IPS-18a (cell line): ENCODE results near the gene IL36RN.

Experiments
- H3K27ac ChIP-seq: one replicate; pipeline ENCODE4 v1.5.1; 2013; ENCODE audit warnings: low read length
- H3K27me3 ChIP-seq: one replicate; pipeline ENCODE4 v1.6.1; 2013; ENCODE audit warnings: mild to moderate bottlenecking, low read length; ENCODE audit not compliant: control insufficient read depth, insufficient read depth
- H3K36me3 ChIP-seq: one replicate; pipeline ENCODE4 v1.6.1; 2013; ENCODE audit warnings: low read depth, low read length; ENCODE audit not compliant: control insufficient read depth
- H3K4me1 ChIP-seq: one replicate; pipeline ENCODE4 v1.6.1; 2013; ENCODE audit warnings: low read depth, low read length; ENCODE audit not compliant: control insufficient read depth
- H3K4me3 ChIP-seq: one replicate; pipeline ENCODE4 v1.5.1; 2013; ENCODE audit warnings: low read length
- H3K9ac ChIP-seq: one replicate; pipeline ENCODE4 v1.6.1; 2013; ENCODE audit warnings: mild to moderate bottlenecking, low read length, moderate library complexity
- H3K9me3 ChIP-seq: one replicate; pipeline ENCODE4 v1.6.1; 2013; ENCODE audit warnings: low read depth, low read length; ENCODE audit not compliant: control insufficient read depth

IL36RN gene

GRCh38 chr2:113076954-113077669 is 18.1 kb downstream of the IL36RN start:
- H3K27ac ChIP-seq: no peak overlapping the region
- H3K9ac ChIP-seq: no peak overlapping the region
- no peak overlapping the region for H3K4me3 ChIP-seq
- no peaks in the 10 kb centered on the region for H3K4me1 ChIP-seq
- no peaks in the 10 kb centered on the region for H3K36me3 ChIP-seq
- no peaks in the 10 kb centered on the region for H3K9me3 ChIP-seq
- H3K27me3 ChIP-seq: no peaks in the 10 kb centered on the region

- H3K36me3 ChIP-seq: no peaks in the 10 kb centered on the region
- H3K9me3 ChIP-seq: no peaks in the 10 kb centered on the region
- no peaks in the 10 kb centered on the region for H3K27me3 ChIP-seq
- no peak overlapping the region for H3K9ac ChIP-seq
- H3K27ac ChIP-seq: no peak overlapping the region
- no peak overlapping the region for H3K4me3 ChIP-seq
- no peaks in the 10 kb centered on the region for H3K4me1 ChIP-seq
These were observed 18.9 kb downstream of the IL36RN start for GRCh38 chr2:113077921-113078320.

- H3K27ac ChIP-seq: no peak overlapping the region
- no peaks in the 10 kb centered on the region for H3K36me3 ChIP-seq
- no peak overlapping the region for H3K4me3 ChIP-seq
- no peak overlapping the region for H3K9ac ChIP-seq
- H3K9me3 ChIP-seq: no peaks in the 10 kb centered on the region
- H3K27me3 ChIP-seq: no peaks in the 10 kb centered on the region
- no peaks in the 10 kb centered on the region for H3K4me1 ChIP-seq
These were observed 19.4 kb downstream of the IL36RN start for GRCh38 chr2:113078350-113078839.

- Histone ChIP-seq H3K9ac (no peak overlapping the region), H3K27me3 (no peaks in the 10 kb centered on the region), H3K9me3 (no peaks in the 10 kb centered on the region), H3K36me3 (no peaks in the 10 kb centered on the region), H3K27ac (no peak overlapping the region), H3K4me3 (no peak overlapping the region), H3K4me1 (no peaks in the 10 kb centered on the region)
These were observed 20.1 kb downstream of the IL36RN start for GRCh38 chr2:113079131-113079530.

- no peak overlapping the region for H3K27ac ChIP-seq
- H3K9me3 ChIP-seq: no peaks in the 10 kb centered on the region
- no peak overlapping the region for H3K9ac ChIP-seq
- H3K27me3 ChIP-seq: no peaks in the 10 kb centered on the region
- no peaks in the 10 kb centered on the region for H3K4me1 ChIP-seq
- no peak overlapping the region for H3K4me3 ChIP-seq
- no peaks in the 10 kb centered on the region for H3K36me3 ChIP-seq
These were observed 21.1 kb downstream of the IL36RN start for GRCh38 chr2:113080134-113080533.

GRCh38 chr2:113081488-113082210 is 22.7 kb downstream of the IL36RN start:
- Histone ChIP-seq H3K27me3 (no peaks in the 10 kb centered on the region), H3K4me1 (no peaks in the 10 kb centered on the region), H3K36me3 (no peaks in the 10 kb centered on the region), H3K9ac (no peak overlapping the region), H3K4me3 (no peak overlapping the region), H3K9me3 (no peaks in the 10 kb centered on the region), H3K27ac (no peak overlapping the region)

- Histone ChIP-seq H3K9me3 (no peaks in the 10 kb centered on the region), H3K27ac (no peak overlapping the region), H3K4me3 (no peak overlapping the region), H3K36me3 (no peaks in the 10 kb centered on the region), H3K27me3 (no peaks in the 10 kb centered on the region), H3K9ac (no peak overlapping the region), H3K4me1 (no peaks in the 10 kb centered on the region)
These were observed 24.3 kb downstream of the IL36RN start for GRCh38 chr2:113083296-113083695.

GRCh38 chr2:113084249-113085000 is 25.4 kb downstream of the IL36RN start:
- Histone ChIP-seq H3K36me3 (no peaks in the 10 kb centered on the region), H3K9ac (no peak overlapping the region), H3K4me3 (no peak overlapping the region), H3K4me1 (no peaks in the 10 kb centered on the region), H3K9me3 (no peaks in the 10 kb centered on the region), H3K27me3 (no peaks in the 10 kb centered on the region), H3K27ac (no peak overlapping the region)

GRCh38 chr2:113085542-113085941 is 26.5 kb downstream of the IL36RN start:
- Histone ChIP-seq H3K4me1 (no peaks in the 10 kb centered on the region), H3K9ac (no peak overlapping the region), H3K36me3 (no peaks in the 10 kb centered on the region), H3K9me3 (no peaks in the 10 kb centered on the region), H3K27me3 (no peaks in the 10 kb centered on the region), H3K27ac (no peak overlapping the region), H3K4me3 (no peak overlapping the region)

GRCh38 chr2:113088213-113088992 is 29.4 kb downstream of the IL36RN start:
- Histone ChIP-seq H3K9me3 (no peaks in the 10 kb centered on the region), H3K27ac (no peak overlapping the region), H3K4me1 (no peaks in the 10 kb centered on the region), H3K4me3 (no peak overlapping the region), H3K27me3 (no peaks in the 10 kb centered on the region), H3K36me3 (no peaks in the 10 kb centered on the region), H3K9ac (no peak overlapping the region)

- Histone ChIP-seq H3K9ac (no peak overlapping the region), H3K4me1 (no peaks in the 10 kb centered on the region), H3K27ac (no peak overlapping the region), H3K27me3 (no peaks in the 10 kb centered on the region), H3K36me3 (no peaks in the 10 kb centered on the region), H3K4me3 (no peak overlapping the region), H3K9me3 (no peaks in the 10 kb centered on the region)
These were observed 30.9 kb downstream of the IL36RN start for GRCh38 chr2:113089916-113090315.
